Chondrocyte (in vitro differentiated cells): ENCODE measurements around the gene MRTFA. TPM values are rescaled to one million over a fixed set of nuclear protein-coding genes. Genes with fewer than 3 reads are reported as not detected.
"Not testable (repeated sequence)": the region's sequence is repeated elsewhere in the genome, so short reads cannot be mapped to it uniquely, and the experiment has no call there.

Experiments
- DNase-seq: peaks from one replicate; pipeline ENCODE4 v3.0.0; 2021; ENCODE audit warnings: mixed read lengths, low spot score
- H3K27ac Mint-ChIP-seq: one replicate; pipeline ENCODE4 v1.8.0; 2021; ENCODE audit warnings: mild to moderate bottlenecking, moderate library complexity, mixed read lengths; ENCODE audit not compliant: unreplicated experiment
- H3K27me3 Mint-ChIP-seq: 2 replicates; pipeline ENCODE4 v1.8.0; 2021; ENCODE audit warnings: low read depth, mixed read lengths
- H3K36me3 Mint-ChIP-seq: 2 replicates; pipeline ENCODE4 v1.8.0; 2021; ENCODE audit warnings: low read depth, mixed read lengths
- H3K4me1 Mint-ChIP-seq: 2 replicates; pipeline ENCODE4 v1.8.0; 2021; ENCODE audit warnings: low read depth, mild to moderate bottlenecking, mixed read lengths
- H3K4me3 Mint-ChIP-seq: one replicate; pipeline ENCODE4 v1.8.0; 2021; ENCODE audit warnings: mild to moderate bottlenecking, moderate library complexity, mixed read lengths; ENCODE audit not compliant: unreplicated experiment
- H3K9me3 Mint-ChIP-seq: 2 replicates; pipeline ENCODE4 v1.8.0; 2021; ENCODE audit warnings: low read depth, mixed read lengths
- total RNA-seq: library from RNA; stranded (reverse); gene quantifications from 3 replicates; pipeline ENCODE4 v1.2.1, GENCODE V29; 2021
- TF ChIP-seq, protein P1 (sequence below): fragments of 200-600 bp; sonication (generic); IDR thresholded peaks from 2 replicates; pipeline ENCODE4 v1.5.0; 2021; ENCODE audit warnings: antibody characterized with exemption, mild to moderate bottlenecking, moderate library complexity

Gene MRTFA
- total RNA-seq, 1 donor from 2014 or later = 69.8 TPM

DNA sequence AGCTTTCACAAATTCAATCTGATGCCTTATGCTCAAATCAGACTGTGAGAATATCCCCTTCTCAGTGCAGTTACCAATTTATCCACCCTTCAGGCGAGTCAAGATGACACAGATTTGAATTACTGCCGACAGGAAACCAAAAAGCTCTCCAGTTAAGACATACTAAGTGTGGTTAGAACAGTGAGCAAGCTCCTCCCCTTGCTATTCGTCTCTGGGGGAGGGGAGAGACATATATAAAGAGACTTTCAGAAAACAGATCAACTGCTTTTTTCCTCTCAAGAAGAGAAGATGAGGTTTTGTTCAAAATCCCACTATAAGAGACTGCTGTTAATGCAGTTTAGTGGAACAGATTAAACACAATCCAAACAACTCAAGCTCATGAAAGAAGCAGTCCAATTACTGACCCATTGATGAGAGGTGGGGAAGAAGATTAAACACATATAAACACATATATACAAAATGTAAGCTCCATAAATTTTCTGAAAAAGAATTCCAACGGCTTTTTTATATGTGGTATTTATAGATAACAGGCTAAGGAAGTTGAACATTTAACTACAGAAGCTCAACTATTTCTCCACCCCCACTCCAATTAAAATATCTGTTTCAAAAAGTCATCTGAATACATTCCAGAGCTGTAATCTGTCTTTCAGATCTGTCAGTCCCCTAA, 102.7 kb downstream of the MRTFA start:
- peak overlapping the region; percentile 88 for H3K27ac Mint-ChIP-seq
- no peak for DNase-seq
- peak overlapping the region; percentile 72 for H3K4me3 Mint-ChIP-seq

DNA sequence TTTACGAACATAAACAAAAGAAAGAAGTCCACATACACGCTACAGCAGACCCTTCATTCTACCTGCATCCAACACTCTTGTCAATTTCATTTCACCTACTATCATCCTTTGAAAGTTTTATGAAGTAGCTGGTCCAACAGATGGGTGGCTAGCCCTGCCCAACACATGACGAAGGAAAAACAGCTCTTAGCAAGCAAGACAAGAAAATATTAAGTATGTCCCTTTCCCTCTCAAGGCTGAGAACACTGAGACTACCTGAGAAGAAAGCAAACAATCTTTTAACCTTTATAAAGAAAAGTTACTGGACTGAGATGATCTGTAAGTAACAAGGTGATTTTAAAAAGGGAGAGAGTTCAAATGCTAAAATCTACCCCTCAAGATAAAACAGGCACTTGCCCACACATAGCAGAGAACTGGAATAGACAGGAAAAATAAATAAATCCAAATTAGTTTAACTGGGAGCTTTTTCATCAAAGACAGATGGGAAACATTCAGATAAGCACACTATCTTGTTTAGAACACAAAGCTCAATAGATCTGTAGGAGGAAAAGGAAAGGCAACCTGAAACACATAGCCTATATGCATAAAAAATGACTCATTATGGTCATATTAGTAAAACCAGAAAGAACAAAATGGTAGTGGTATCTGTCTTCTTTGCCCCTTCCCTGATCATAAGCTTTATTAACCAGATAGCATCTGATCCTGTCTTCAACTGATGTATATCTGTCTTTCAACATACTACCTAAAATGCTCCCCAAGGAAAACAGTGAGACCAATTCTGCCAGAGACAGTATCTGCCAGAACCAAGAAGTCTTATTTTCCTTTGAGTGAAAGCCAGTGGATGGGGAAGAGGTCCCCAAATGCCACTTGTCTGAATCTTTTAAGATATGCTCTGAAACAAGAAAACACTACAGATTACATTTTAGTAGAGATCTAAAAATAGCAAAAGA, 104.3 kb downstream of the MRTFA start:
- TF ChIP-seq, protein P1, sequence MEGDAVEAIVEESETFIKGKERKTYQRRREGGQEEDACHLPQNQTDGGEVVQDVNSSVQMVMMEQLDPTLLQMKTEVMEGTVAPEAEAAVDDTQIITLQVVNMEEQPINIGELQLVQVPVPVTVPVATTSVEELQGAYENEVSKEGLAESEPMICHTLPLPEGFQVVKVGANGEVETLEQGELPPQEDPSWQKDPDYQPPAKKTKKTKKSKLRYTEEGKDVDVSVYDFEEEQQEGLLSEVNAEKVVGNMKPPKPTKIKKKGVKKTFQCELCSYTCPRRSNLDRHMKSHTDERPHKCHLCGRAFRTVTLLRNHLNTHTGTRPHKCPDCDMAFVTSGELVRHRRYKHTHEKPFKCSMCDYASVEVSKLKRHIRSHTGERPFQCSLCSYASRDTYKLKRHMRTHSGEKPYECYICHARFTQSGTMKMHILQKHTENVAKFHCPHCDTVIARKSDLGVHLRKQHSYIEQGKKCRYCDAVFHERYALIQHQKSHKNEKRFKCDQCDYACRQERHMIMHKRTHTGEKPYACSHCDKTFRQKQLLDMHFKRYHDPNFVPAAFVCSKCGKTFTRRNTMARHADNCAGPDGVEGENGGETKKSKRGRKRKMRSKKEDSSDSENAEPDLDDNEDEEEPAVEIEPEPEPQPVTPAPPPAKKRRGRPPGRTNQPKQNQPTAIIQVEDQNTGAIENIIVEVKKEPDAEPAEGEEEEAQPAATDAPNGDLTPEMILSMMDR = no peak
- Mint-ChIP-seq H3K27ac (peak overlapping the region; percentile 88), H3K4me1 (peaks cover 77% of the 10 kb centered on the region), H3K27me3 (no peaks in the 10 kb centered on the region), H3K9me3 (no peaks in the 10 kb centered on the region), H3K4me3 (peak overlapping the region; percentile 72), H3K36me3 (no peaks in the 10 kb centered on the region)
- no peak for DNase-seq

More for the DNA sequence above, 102.7 kb downstream of the MRTFA start:
- Mint-ChIP-seq H3K9me3 (no peaks in the 10 kb centered on the region), H3K27me3 (no peaks in the 10 kb centered on the region), H3K36me3 (no peaks in the 10 kb centered on the region), H3K4me1 (peaks cover 63% of the 10 kb centered on the region)
- TF ChIP-seq, protein P1 = no peak

DNA sequence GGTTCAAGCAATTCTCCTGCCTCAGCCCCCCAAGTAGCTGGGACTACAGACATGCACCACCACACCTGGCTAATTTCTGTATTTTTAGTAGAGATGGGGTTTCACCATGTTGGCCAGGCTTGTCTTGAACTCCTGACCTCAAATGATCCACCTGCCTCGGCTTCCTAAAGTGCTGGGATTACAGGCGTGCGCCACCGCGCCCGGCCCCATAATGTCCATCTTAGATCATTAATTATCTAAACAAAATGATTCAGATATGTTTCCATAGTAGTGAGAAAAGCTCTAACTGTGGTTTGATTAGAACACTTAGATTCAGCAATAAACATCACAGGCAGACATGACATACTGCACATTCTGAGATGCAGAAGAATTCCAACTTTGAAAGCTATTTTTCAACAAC, 106.1 kb downstream of the MRTFA start:
- H3K4me1 Mint-ChIP-seq = peaks cover 89% of the 10 kb centered on the region
- not testable (repeated sequence) for H3K36me3 Mint-ChIP-seq, DNase-seq, H3K9me3 Mint-ChIP-seq, H3K4me3 Mint-ChIP-seq, H3K27me3 Mint-ChIP-seq
- H3K27ac Mint-ChIP-seq = peak overlapping the region; percentile 24

DNA sequence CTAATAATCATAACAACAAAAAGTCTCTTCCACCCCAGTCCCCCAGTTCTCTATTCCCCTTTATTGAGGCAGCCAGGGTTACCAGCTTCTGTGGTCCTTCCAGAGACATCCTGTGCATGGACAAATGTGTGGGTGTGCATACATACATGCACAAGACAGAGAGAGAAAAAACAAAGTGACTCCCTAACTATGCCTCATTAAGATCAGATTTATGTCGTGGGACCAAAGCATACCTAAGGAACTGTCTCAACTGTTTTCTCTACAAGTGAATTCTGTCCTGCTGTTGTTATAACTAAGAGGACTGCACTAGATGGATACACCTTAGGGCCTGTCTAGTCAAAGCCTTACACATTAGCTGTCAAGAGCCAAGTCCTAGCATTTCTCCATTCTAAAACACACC, 106.7 kb downstream of the MRTFA start:
- no peak for DNase-seq
- TF ChIP-seq, protein P1 = no peak
- H3K27me3 Mint-ChIP-seq = no peaks in the 10 kb centered on the region
- no peak overlapping the region for H3K4me3 Mint-ChIP-seq
- no peaks in the 10 kb centered on the region for H3K36me3 Mint-ChIP-seq
- H3K9me3 Mint-ChIP-seq = no peaks in the 10 kb centered on the region
- peak overlapping the region; percentile 6 for H3K27ac Mint-ChIP-seq
- peaks cover 86% of the 10 kb centered on the region for H3K4me1 Mint-ChIP-seq

DNA sequence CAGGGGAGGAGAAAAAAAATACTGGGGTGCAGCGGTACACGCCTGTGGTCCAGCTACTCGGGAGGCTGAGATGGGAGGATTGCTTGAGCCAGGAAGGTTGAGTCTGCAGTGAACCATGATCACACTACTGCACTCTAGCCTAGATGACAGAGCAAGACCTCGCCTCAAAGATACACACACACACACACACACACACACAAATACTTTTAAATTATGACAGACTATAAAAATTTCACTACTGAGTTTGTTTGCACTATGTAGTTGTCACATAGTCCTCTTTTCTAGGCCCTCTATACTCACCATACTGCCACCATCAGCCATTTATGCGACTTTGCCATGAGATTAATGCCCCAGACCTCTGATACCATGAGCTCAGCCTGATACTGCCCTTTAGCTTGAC, 109.6 kb downstream of the MRTFA start:
- H3K9me3 Mint-ChIP-seq = no peaks in the 10 kb centered on the region
- DNase-seq = no peak
- peak overlapping the region; percentile 67 for H3K27ac Mint-ChIP-seq
- no peak overlapping the region for H3K4me3 Mint-ChIP-seq
- H3K4me1 Mint-ChIP-seq = peaks cover 69% of the 10 kb centered on the region
- TF ChIP-seq, protein P1 = no peak
- no peaks in the 10 kb centered on the region for H3K27me3 Mint-ChIP-seq
- H3K36me3 Mint-ChIP-seq = no peaks in the 10 kb centered on the region
